ENCODE measurements around the gene PRELP. TPM values are rescaled to one million over a fixed set of nuclear protein-coding genes. Genes with fewer than 3 reads are reported as not detected.

The PRELP gene
- total and polyA plus RNA-seq, 10 of the 15 experiments (the other 5 are each of a cell fraction or from before 2014, with no cell fraction given): 0.03 to 0.05 TPM; not detected in 8

DNA sequence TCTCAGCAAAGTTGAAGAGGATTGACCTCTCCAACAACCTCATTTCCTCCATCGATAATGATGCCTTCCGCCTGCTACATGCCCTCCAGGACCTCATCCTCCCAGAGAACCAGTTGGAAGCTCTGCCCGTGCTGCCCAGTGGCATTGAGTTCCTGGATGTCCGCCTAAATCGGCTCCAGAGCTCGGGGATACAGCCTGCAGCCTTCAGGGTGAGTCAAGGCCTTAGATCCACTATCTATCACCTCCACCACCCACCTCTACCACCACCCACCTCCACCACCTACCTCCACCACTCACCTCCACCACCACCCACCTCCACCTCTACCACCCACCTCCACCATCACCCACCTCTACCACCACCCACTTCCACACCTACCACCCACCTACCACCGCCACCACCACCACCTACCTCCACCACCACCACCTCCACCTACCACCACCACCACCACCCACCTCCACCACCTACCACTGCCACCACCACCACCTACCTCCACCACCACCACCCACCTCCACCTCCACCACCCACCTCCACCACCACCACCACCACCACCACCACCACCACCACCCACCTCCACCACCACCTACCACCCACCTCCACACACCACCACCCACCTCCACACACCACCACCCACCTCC lies 24.2 kb downstream of the PRELP start:
- H3K27ac ChIP-seq (ENCODE audit: control insufficient read depth, insufficient read depth): no peak overlapping the region
- BruUV-seq (replicated peaks): no TSS peak
- H3K4me1 ChIP-seq (ENCODE audit: control insufficient read depth, insufficient read depth, low read length): no peaks in the 10 kb centered on the region
- no peaks in the 10 kb centered on the region for H3K79me2 ChIP-seq (ENCODE audit: control insufficient read depth, insufficient read depth, low read length)
- no peak overlapping the region for H3K4me3 ChIP-seq
- H4K20me1 ChIP-seq (ENCODE audit: control insufficient read depth, insufficient read depth): no peaks in the 10 kb centered on the region
- RAD21 ChIA-PET (ENCODE audit: unreplicated experiment): interaction anchor here (1.1 to 1.5 kb wide), 2 partner anchors 38 to 202 kb away, joined by 3 to 7 read pairs; no protein-coding TSS in a partner anchor
- no peak overlapping the region for H3K4me2 ChIP-seq (ENCODE audit: control insufficient read depth, insufficient read depth)
- CTCF ChIA-PET: interaction anchor here (0.6 to 1.1 kb wide), 2 partner anchors 11 to 237 kb away, joined by 3 to 4 read pairs; no protein-coding TSS in a partner anchor
- SMC1A ChIA-PET (ENCODE audit: uncharacterized antibody, unreplicated experiment): interaction anchor here (0.9 kb wide), 1 partner anchor 221 kb away, joined by 3 read pairs; no protein-coding TSS in a partner anchor
- no peaks in the 10 kb centered on the region; a peak in 1 of 4 replicates for H3K27me3 ChIP-seq (replicated peaks in 1 of 2; ENCODE audit: control insufficient read depth in 2 of 2, insufficient read depth in 2 of 2, low read length in 1 of 2)
- intact Hi-C loops (cut with micrococcal nuclease; ENCODE audit: unreplicated experiment) (loop anchor here (5.0 kb wide), 1 partner anchor 128 kb away; the partner anchor contains the start of gene ATP2B4), in situ Hi-C loops (cut with MboI) (no loop called here)
- FAIRE-seq (no peak), DNase-seq (ENCODE audit: low read depth, low spot score) (no peak), ATAC-seq (no peak)
- WGBS (ENCODE audit: insufficient coverage, insufficient replicate concordance, low lambda C conversion rate, missing lambda C conversion rate): 54% methylated on average over 6 of the region's 7 CpGs
- no peaks in the 10 kb centered on the region for H3K9me3 ChIP-seq (replicated peaks; ENCODE audit: control insufficient read depth, insufficient read depth, low read length)
- POLR2A ChIA-PET: no interaction called here
- no peaks in the 10 kb centered on the region for H3K36me3 ChIP-seq (ENCODE audit: control insufficient read depth in 2 of 2, insufficient read depth in 2 of 2, low read length in 1 of 2)
- H2AFZ ChIP-seq (ENCODE audit: control insufficient read depth, low read depth, low read length): no peak overlapping the region
- no peak overlapping the region for H3K9ac ChIP-seq (ENCODE audit: control insufficient read depth, insufficient read depth, low read length)
- TF ChIP-seq YY1 (IDR thresholded peaks at IDR 0.05; ENCODE audit: low read depth, low read length) (no peak), KLF5 (IDR thresholded peaks at IDR 0.05; ENCODE audit: partially characterized antibody) (no peak), SIX5 (IDR thresholded peaks at IDR 0.05; ENCODE audit: low read depth, low read length, severe bottlenecking) (no peak), ESRRA (IDR thresholded peaks at IDR 0.05; ENCODE audit: low read length) (no peak), TCF12 (IDR thresholded peaks at IDR 0.05; ENCODE audit: low read depth, low read length) (no peak), CHD4 (IDR thresholded peaks at IDR 0.05) (no peak), MEF2A (IDR thresholded peaks at IDR 0.05; ENCODE audit: insufficient read depth, low read depth, low read length) (no peak), CHD2 (IDR thresholded peaks at IDR 0.05; ENCODE audit: borderline replicate concordance, low read depth, low read length) (no peak), CBX3 (IDR thresholded peaks at IDR 0.05; ENCODE audit: borderline replicate concordance, low read depth) (no peak)
- TF ChIP-seq, protein P1, sequence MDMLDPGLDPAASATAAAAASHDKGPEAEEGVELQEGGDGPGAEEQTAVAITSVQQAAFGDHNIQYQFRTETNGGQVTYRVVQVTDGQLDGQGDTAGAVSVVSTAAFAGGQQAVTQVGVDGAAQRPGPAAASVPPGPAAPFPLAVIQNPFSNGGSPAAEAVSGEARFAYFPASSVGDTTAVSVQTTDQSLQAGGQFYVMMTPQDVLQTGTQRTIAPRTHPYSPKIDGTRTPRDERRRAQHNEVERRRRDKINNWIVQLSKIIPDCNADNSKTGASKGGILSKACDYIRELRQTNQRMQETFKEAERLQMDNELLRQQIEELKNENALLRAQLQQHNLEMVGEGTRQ (IDR thresholded peaks at IDR 0.05; ENCODE audit: borderline replicate concordance, low read depth, low read length): no peak
- TF ChIP-seq, protein P2, sequence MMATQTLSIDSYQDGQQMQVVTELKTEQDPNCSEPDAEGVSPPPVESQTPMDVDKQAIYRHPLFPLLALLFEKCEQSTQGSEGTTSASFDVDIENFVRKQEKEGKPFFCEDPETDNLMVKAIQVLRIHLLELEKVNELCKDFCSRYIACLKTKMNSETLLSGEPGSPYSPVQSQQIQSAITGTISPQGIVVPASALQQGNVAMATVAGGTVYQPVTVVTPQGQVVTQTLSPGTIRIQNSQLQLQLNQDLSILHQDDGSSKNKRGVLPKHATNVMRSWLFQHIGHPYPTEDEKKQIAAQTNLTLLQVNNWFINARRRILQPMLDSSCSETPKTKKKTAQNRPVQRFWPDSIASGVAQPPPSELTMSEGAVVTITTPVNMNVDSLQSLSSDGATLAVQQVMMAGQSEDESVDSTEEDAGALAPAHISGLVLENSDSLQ (IDR thresholded peaks at IDR 0.05): no peak
- TF ChIP-seq, protein P3, sequence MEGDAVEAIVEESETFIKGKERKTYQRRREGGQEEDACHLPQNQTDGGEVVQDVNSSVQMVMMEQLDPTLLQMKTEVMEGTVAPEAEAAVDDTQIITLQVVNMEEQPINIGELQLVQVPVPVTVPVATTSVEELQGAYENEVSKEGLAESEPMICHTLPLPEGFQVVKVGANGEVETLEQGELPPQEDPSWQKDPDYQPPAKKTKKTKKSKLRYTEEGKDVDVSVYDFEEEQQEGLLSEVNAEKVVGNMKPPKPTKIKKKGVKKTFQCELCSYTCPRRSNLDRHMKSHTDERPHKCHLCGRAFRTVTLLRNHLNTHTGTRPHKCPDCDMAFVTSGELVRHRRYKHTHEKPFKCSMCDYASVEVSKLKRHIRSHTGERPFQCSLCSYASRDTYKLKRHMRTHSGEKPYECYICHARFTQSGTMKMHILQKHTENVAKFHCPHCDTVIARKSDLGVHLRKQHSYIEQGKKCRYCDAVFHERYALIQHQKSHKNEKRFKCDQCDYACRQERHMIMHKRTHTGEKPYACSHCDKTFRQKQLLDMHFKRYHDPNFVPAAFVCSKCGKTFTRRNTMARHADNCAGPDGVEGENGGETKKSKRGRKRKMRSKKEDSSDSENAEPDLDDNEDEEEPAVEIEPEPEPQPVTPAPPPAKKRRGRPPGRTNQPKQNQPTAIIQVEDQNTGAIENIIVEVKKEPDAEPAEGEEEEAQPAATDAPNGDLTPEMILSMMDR (IDR thresholded peaks at IDR 0.05 in 2 of 3, conservative IDR thresholded peaks at IDR 0.05 in 1 of 3; ENCODE audit: control insufficient read depth in 2 of 3, extremely low read depth in 1 of 3, insufficient read depth in 1 of 3, low read depth in 3 of 3, low read length in 3 of 3): no peak
- TF ChIP-seq, protein P4, sequence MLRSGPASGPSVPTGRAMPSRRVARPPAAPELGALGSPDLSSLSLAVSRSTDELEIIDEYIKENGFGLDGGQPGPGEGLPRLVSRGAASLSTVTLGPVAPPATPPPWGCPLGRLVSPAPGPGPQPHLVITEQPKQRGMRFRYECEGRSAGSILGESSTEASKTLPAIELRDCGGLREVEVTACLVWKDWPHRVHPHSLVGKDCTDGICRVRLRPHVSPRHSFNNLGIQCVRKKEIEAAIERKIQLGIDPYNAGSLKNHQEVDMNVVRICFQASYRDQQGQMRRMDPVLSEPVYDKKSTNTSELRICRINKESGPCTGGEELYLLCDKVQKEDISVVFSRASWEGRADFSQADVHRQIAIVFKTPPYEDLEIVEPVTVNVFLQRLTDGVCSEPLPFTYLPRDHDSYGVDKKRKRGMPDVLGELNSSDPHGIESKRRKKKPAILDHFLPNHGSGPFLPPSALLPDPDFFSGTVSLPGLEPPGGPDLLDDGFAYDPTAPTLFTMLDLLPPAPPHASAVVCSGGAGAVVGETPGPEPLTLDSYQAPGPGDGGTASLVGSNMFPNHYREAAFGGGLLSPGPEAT (IDR thresholded peaks at IDR 0.05; ENCODE audit: low read depth): no peak
- TF ChIP-seq, protein P5, sequence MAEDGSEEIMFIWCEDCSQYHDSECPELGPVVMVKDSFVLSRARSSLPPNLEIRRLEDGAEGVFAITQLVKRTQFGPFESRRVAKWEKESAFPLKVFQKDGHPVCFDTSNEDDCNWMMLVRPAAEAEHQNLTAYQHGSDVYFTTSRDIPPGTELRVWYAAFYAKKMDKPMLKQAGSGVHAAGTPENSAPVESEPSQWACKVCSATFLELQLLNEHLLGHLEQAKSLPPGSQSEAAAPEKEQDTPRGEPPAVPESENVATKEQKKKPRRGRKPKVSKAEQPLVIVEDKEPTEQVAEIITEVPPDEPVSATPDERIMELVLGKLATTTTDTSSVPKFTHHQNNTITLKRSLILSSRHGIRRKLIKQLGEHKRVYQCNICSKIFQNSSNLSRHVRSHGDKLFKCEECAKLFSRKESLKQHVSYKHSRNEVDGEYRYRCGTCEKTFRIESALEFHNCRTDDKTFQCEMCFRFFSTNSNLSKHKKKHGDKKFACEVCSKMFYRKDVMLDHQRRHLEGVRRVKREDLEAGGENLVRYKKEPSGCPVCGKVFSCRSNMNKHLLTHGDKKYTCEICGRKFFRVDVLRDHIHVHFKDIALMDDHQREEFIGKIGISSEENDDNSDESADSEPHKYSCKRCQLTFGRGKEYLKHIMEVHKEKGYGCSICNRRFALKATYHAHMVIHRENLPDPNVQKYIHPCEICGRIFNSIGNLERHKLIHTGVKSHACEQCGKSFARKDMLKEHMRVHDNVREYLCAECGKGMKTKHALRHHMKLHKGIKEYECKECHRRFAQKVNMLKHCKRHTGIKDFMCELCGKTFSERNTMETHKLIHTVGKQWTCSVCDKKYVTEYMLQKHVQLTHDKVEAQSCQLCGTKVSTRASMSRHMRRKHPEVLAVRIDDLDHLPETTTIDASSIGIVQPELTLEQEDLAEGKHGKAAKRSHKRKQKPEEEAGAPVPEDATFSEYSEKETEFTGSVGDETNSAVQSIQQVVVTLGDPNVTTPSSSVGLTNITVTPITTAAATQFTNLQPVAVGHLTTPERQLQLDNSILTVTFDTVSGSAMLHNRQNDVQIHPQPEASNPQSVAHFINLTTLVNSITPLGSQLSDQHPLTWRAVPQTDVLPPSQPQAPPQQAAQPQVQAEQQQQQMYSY (CRISPR knock-in tag; IDR thresholded peaks at IDR 0.05): no peak

All from GM12878 (cell line).